Chondrocyte (in vitro differentiated cells): Measurements from ENCODE around the gene CLIC4. TPM values are rescaled to one million over a fixed set of nuclear protein-coding genes. Genes with fewer than 3 reads are reported as not detected.

Source experiments
- DNase-seq: peaks from one replicate; pipeline ENCODE4 v3.0.0; 2021; ENCODE audit warnings: mixed read lengths, low spot score
- H3K27ac Mint-ChIP-seq: one replicate; pipeline ENCODE4 v1.8.0; 2021; ENCODE audit warnings: mild to moderate bottlenecking, moderate library complexity, mixed read lengths; ENCODE audit not compliant: unreplicated experiment
- H3K27me3 Mint-ChIP-seq: 2 replicates; pipeline ENCODE4 v1.8.0; 2021; ENCODE audit warnings: low read depth, mixed read lengths
- H3K36me3 Mint-ChIP-seq: 2 replicates; pipeline ENCODE4 v1.8.0; 2021; ENCODE audit warnings: low read depth, mixed read lengths
- H3K4me1 Mint-ChIP-seq: 2 replicates; pipeline ENCODE4 v1.8.0; 2021; ENCODE audit warnings: low read depth, mild to moderate bottlenecking, mixed read lengths
- H3K4me3 Mint-ChIP-seq: one replicate; pipeline ENCODE4 v1.8.0; 2021; ENCODE audit warnings: mild to moderate bottlenecking, moderate library complexity, mixed read lengths; ENCODE audit not compliant: unreplicated experiment
- H3K9me3 Mint-ChIP-seq: 2 replicates; pipeline ENCODE4 v1.8.0; 2021; ENCODE audit warnings: low read depth, mixed read lengths
- CTCF ChIP-seq: fragments of 200-600 bp; sonication (generic); IDR thresholded peaks from 2 replicates; pipeline ENCODE4 v1.5.0; 2021; ENCODE audit warnings: antibody characterized with exemption, mild to moderate bottlenecking, moderate library complexity
- total RNA-seq: library from RNA; stranded (reverse); gene quantifications from 3 replicates; pipeline ENCODE4 v1.2.1, GENCODE V29; 2021

CLIC4 gene
- total RNA-seq, 1 donor from 2014 or later: 411 TPM

GRCh38 chr1:24874056-24874455, 128.8 kb downstream of the CLIC4 start:
- H3K27ac Mint-ChIP-seq: no peak overlapping the region
- H3K36me3 Mint-ChIP-seq: no peaks in the 10 kb centered on the region
- no peak overlapping the region for H3K4me3 Mint-ChIP-seq

GRCh38 chr1:24874611-24875234, 129.5 kb downstream of the CLIC4 start:
- Mint-ChIP-seq H3K27me3 (no peaks in the 10 kb centered on the region), H3K27ac (no peak overlapping the region), H3K4me3 (no peak overlapping the region), H3K9me3 (no peaks in the 10 kb centered on the region), H3K4me1 (peaks cover 4% of the 10 kb centered on the region), H3K36me3 (no peaks in the 10 kb centered on the region)
- TF ChIP-seq CTCF: no peak
- no peak for DNase-seq

More at GRCh38 chr1:24874056-24874455, 128.8 kb downstream of the CLIC4 start:
- Mint-ChIP-seq H3K9me3 (no peaks in the 10 kb centered on the region), H3K27me3 (no peaks in the 10 kb centered on the region), H3K4me1 (peaks cover 4% of the 10 kb centered on the region)
- no peak for TF ChIP-seq CTCF
- no peak for DNase-seq

GRCh38 chr1:24875257-24875656, 130.0 kb downstream of the CLIC4 start:
- no peaks in the 10 kb centered on the region for H3K36me3 Mint-ChIP-seq
- H3K4me3 Mint-ChIP-seq: no peak overlapping the region
- peaks cover 4% of the 10 kb centered on the region for H3K4me1 Mint-ChIP-seq
- no peaks in the 10 kb centered on the region for H3K9me3 Mint-ChIP-seq
- H3K27ac Mint-ChIP-seq: no peak overlapping the region
- DNase-seq: no peak
- TF ChIP-seq CTCF: no peak
- no peaks in the 10 kb centered on the region for H3K27me3 Mint-ChIP-seq

GRCh38 chr1:24875991-24876506, 130.8 kb downstream of the CLIC4 start:
- peak; percentile 8 for DNase-seq
- H3K36me3 Mint-ChIP-seq: no peaks in the 10 kb centered on the region
- TF ChIP-seq CTCF: no peak
- peaks cover 4% of the 10 kb centered on the region for H3K4me1 Mint-ChIP-seq
- peaks cover 2% of the 10 kb centered on the region for H3K27me3 Mint-ChIP-seq
- peaks cover 6% of the 10 kb centered on the region for H3K9me3 Mint-ChIP-seq
- no peak overlapping the region for H3K27ac Mint-ChIP-seq
- no peak overlapping the region for H3K4me3 Mint-ChIP-seq

- H3K9me3 Mint-ChIP-seq: peaks cover 17% of the 10 kb centered on the region
- H3K27me3 Mint-ChIP-seq: peaks cover 11% of the 10 kb centered on the region
- no peak for TF ChIP-seq CTCF
- H3K4me3 Mint-ChIP-seq: no peak overlapping the region
- peaks cover 7% of the 10 kb centered on the region for H3K36me3 Mint-ChIP-seq
- peak; percentile 29 for DNase-seq
- H3K4me1 Mint-ChIP-seq: peaks cover 4% of the 10 kb centered on the region
- no peak overlapping the region for H3K27ac Mint-ChIP-seq
These were observed 132.8 kb downstream of the CLIC4 start for GRCh38 chr1:24878045-24878444.
